Measurements from ENCODE around the gene EFNA3. TPM values are rescaled to one million over a fixed set of nuclear protein-coding genes. Genes with fewer than 3 reads are reported as not detected.
A peak's percentile ranks its signal among the peaks of the same experiment; 100 is the strongest.

EFNA3 gene
- polyA plus RNA-seq, 3 donors from 2014 or later, result 0.70 to 2.3 (median 0.94) TPM

- Mint-ChIP-seq H3K4me1 (peaks cover 29 to 36% of the 10 kb centered on the region in 2 donors), H3K27ac (no peak overlapping the region), H3K9me3 (no peaks in the 10 kb centered on the region), H3K4me3 (peak overlapping the region in 1 of 5 donors; percentile 5), H3K36me3 (no peaks in the 10 kb centered on the region), H3K27me3 (ENCODE audit: low read depth in 3 of 3) (peaks cover 13 to 29% (median 21%) of the 10 kb centered on the region in 3 donors)
- DNase-seq, result no peak
These were observed 8.4 kb downstream of the EFNA3 start for GRCh38 chr1:155086856-155087535.

GRCh38 chr1:155091071-155092051, 12.7 kb downstream of the EFNA3 start:
- peak; percentile 68 to 75 (median 71) for DNase-seq
- Mint-ChIP-seq H3K36me3 (no peaks in the 10 kb centered on the region), H3K27ac (no peak overlapping the region), H3K4me1 (peaks cover 1 to 5% of the 10 kb centered on the region in 2 donors), H3K4me3 (no peak overlapping the region), H3K27me3 (ENCODE audit: low read depth in 3 of 3) (peaks cover 0 to 7% (median 5%) of the 10 kb centered on the region in 3 donors), H3K9me3 (no peaks in the 10 kb centered on the region)

GRCh38 chr1:155092131-155092530, 13.5 kb downstream of the EFNA3 start:
- no peaks in the 10 kb centered on the region for H3K9me3 Mint-ChIP-seq
- no peaks in the 10 kb centered on the region for H3K36me3 Mint-ChIP-seq
- H3K27me3 Mint-ChIP-seq (ENCODE audit: low read depth in 3 of 3), result peaks cover 0 to 9% (median 8%) of the 10 kb centered on the region in 3 donors
- no peak overlapping the region for H3K27ac Mint-ChIP-seq
- peaks cover 1 to 5% of the 10 kb centered on the region in 2 donors for H3K4me1 Mint-ChIP-seq
- DNase-seq, result no peak
- H3K4me3 Mint-ChIP-seq, result no peak overlapping the region

- no peak for DNase-seq
- no peaks in the 10 kb centered on the region for H3K36me3 Mint-ChIP-seq
- peaks cover 0 to 7% (median 6%) of the 10 kb centered on the region in 3 donors for H3K27me3 Mint-ChIP-seq (ENCODE audit: low read depth in 3 of 3)
- H3K9me3 Mint-ChIP-seq, result no peaks in the 10 kb centered on the region
- H3K4me1 Mint-ChIP-seq, result peaks cover 1 to 5% of the 10 kb centered on the region in 2 donors
- H3K4me3 Mint-ChIP-seq, result no peak overlapping the region
- no peak overlapping the region for H3K27ac Mint-ChIP-seq
These were observed 14.0 kb downstream of the EFNA3 start for GRCh38 chr1:155092641-155093040.

GRCh38 chr1:155093911-155094621, 15.4 kb downstream of the EFNA3 start:
- Mint-ChIP-seq H3K4me3 (no peak overlapping the region), H3K36me3 (no peaks in the 10 kb centered on the region), H3K4me1 (peaks cover 1 to 5% of the 10 kb centered on the region in 2 donors), H3K27me3 (ENCODE audit: low read depth in 3 of 3) (peaks cover 0 to 7% (median 6%) of the 10 kb centered on the region in 3 donors), H3K9me3 (no peaks in the 10 kb centered on the region), H3K27ac (no peak overlapping the region)
- no peak for DNase-seq

GRCh38 chr1:155094622-155094948, 15.9 kb downstream of the EFNA3 start:
- no peaks in the 10 kb centered on the region for H3K36me3 Mint-ChIP-seq
- DNase-seq, result no peak
- H3K4me1 Mint-ChIP-seq, result peaks cover 1 to 5% of the 10 kb centered on the region in 2 donors
- no peak overlapping the region for H3K4me3 Mint-ChIP-seq
- H3K27ac Mint-ChIP-seq, result no peak overlapping the region
- H3K27me3 Mint-ChIP-seq (ENCODE audit: low read depth in 3 of 3), result peaks cover 0 to 7% (median 6%) of the 10 kb centered on the region in 3 donors
- H3K9me3 Mint-ChIP-seq, result no peaks in the 10 kb centered on the region

- H3K36me3 Mint-ChIP-seq, result no peaks in the 10 kb centered on the region
- H3K27ac Mint-ChIP-seq, result no peak overlapping the region
- H3K9me3 Mint-ChIP-seq, result no peaks in the 10 kb centered on the region
- DNase-seq, result no peak
- H3K27me3 Mint-ChIP-seq (ENCODE audit: low read depth in 3 of 3), result peaks cover 4 to 7% (median 4%) of the 10 kb centered on the region in 3 donors
- no peaks in the 10 kb centered on the region for H3K4me1 Mint-ChIP-seq
- H3K4me3 Mint-ChIP-seq, result no peak overlapping the region
These were observed 20.7 kb downstream of the EFNA3 start for GRCh38 chr1:155099331-155099730.

- H3K4me3 Mint-ChIP-seq, result no peak overlapping the region
- no peaks in the 10 kb centered on the region for H3K4me1 Mint-ChIP-seq
- H3K36me3 Mint-ChIP-seq, result no peaks in the 10 kb centered on the region
- no peaks in the 10 kb centered on the region for H3K9me3 Mint-ChIP-seq
- H3K27me3 Mint-ChIP-seq (ENCODE audit: low read depth in 3 of 3), result peaks cover 0 to 9% (median 0%) of the 10 kb centered on the region in 3 donors
- H3K27ac Mint-ChIP-seq, result no peak overlapping the region
- DNase-seq, result no peak
These were observed 24.7 kb downstream of the EFNA3 start for GRCh38 chr1:155103325-155103724.

- Mint-ChIP-seq H3K4me3 (no peak overlapping the region), H3K9me3 (no peaks in the 10 kb centered on the region), H3K36me3 (no peaks in the 10 kb centered on the region), H3K27ac (no peak overlapping the region), H3K4me1 (no peaks in the 10 kb centered on the region), H3K27me3 (ENCODE audit: low read depth in 3 of 3) (peaks cover 0 to 9% (median 0%) of the 10 kb centered on the region in 3 donors)
- no peak for DNase-seq
These were observed 26.2 kb downstream of the EFNA3 start for GRCh38 chr1:155104605-155105534.

GRCh38 chr1:155105604-155106011, 27.0 kb downstream of the EFNA3 start:
- H3K4me3 Mint-ChIP-seq, result no peak overlapping the region
- DNase-seq, result no peak
- no peak overlapping the region for H3K27ac Mint-ChIP-seq
- no peaks in the 10 kb centered on the region for H3K9me3 Mint-ChIP-seq
- H3K36me3 Mint-ChIP-seq, result no peaks in the 10 kb centered on the region
- H3K4me1 Mint-ChIP-seq, result no peaks in the 10 kb centered on the region
- peaks cover 0 to 9% (median 0%) of the 10 kb centered on the region in 3 donors for H3K27me3 Mint-ChIP-seq (ENCODE audit: low read depth in 3 of 3)

GRCh38 chr1:155106862-155107261, 28.2 kb downstream of the EFNA3 start:
- H3K4me3 Mint-ChIP-seq, result no peak overlapping the region
- no peaks in the 10 kb centered on the region for H3K4me1 Mint-ChIP-seq
- peaks cover 0 to 6% (median 0%) of the 10 kb centered on the region in 3 donors for H3K27me3 Mint-ChIP-seq (ENCODE audit: low read depth in 3 of 3)
- no peaks in the 10 kb centered on the region for H3K36me3 Mint-ChIP-seq
- H3K9me3 Mint-ChIP-seq, result no peaks in the 10 kb centered on the region
- DNase-seq, result no peak
- no peak overlapping the region for H3K27ac Mint-ChIP-seq

GRCh38 chr1:155107309-155108264, 28.9 kb downstream of the EFNA3 start:
- no peak for DNase-seq
- no peak overlapping the region for H3K27ac Mint-ChIP-seq

More at GRCh38 chr1:155107309-155108264, 28.9 kb downstream of the EFNA3 start:
- Mint-ChIP-seq H3K4me3 (no peak overlapping the region), H3K27me3 (ENCODE audit: low read depth in 3 of 3) (peaks cover 0 to 4% (median 0%) of the 10 kb centered on the region in 3 donors), H3K9me3 (no peaks in the 10 kb centered on the region), H3K36me3 (no peaks in the 10 kb centered on the region), H3K4me1 (no peaks in the 10 kb centered on the region)
